ENCODE data around the gene GABRG3.
A peak's percentile ranks its signal among the peaks of the same experiment; 100 is the strongest.

Gene GABRG3

GRCh38 chr15:27433604-27434003 is 462.6 kb downstream of the GABRG3 start:
- no peak for DNase-seq

- DNase-seq, result peak; percentile 24
Measured at GRCh38 chr15:27438403-27439375, 467.7 kb downstream of the GABRG3 start.

DNA sequence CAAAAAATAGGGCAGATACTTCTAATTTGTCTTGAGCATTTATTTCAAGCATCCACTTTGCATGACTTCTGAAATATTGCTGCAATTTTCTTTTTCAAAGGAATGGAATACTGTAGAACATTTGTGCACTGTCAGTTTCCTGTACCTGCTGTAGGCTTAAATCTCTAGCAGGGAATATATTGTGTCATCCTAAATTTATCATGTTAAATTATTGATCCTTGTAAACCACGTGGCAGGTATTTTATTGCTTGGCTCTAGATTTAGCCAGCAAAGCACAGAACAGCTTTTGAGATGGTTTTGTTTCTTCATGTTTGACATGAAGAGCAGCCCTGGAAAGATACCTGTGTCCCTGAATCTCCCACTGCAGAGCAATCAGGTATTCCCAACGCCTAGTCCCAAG is 470.1 kb downstream of the GABRG3 start:
- no peak for DNase-seq

DNA sequence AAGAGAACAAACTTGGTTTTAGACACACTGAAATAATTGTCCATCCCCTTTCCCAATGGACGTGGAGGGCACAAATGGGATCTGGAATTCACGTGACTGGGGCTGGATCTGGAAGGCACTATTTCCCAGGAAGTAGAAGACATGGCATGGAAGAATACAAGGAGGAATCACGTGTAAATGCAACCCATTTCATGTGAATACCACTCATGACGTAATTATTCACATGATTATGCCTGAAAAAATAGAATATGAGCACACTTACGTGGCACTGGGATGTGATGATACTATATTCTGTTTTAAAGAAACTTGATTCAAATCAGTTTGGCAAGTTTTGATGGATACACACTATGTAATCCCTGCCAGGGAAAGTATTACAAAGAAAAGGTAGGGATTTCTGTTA is 477.3 kb downstream of the GABRG3 start:
- DNase-seq, result no peak

- no peak for DNase-seq
Measured at GRCh38 chr15:27448986-27449385, 478.0 kb downstream of the GABRG3 start.

DNA sequence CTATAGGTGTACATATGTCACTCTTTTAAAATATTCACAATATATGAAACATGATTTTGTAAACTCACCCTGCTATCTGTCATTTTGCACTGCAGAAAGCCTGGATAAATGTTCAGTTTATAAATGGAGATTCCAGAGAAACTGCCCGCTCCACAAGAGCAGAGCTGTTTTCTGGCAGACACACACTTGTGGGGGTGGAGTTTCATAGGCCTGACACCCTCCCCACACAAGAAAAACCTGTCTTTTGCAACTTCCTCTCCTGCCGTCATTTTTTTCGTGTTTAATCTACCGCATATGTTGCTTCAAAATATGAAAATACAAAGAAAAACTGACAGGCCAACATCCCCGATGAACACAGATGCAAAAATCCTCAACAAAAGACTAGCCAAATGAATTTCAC is 479.0 kb downstream of the GABRG3 start:
- no peak for DNase-seq

DNA sequence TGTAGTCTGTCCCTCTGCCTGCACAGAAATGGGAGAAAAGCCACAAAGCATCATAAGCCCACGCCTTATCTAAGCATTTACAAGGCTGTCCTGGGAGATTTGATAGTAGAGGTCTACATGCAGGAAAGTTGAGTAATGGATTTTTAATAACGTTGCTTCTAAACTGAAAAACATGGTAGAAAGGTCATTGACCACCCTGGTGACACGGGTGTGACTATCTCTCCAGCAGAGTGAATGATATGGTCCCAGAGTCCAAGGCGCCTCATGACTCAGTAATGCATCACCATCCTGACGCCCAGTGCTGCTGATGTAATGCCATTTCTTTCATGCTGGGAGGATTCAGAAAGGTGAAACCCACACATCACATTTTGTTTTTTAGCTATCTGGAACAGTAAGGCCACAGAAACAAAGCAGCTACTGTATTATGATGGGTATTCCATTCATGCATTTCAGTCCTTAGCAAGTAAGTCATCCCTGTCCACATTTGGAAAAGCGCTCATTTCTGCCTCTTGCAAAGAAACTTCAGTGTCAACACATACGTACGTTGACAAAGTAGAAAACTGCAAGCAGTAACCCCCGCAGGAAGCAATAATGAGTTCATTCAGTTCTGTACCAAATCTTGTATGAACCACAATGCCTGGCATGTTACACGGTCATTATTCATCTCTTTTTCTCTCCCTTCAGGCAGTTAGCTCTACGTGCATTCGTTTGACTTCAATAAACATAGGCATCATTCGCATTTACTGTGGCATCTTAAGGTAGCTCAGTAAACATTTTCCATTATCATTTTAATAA is 483.5 kb downstream of the GABRG3 start:
- DNase-seq, result peak; percentile 24

GRCh38 chr15:27456807-27457206 is 485.8 kb downstream of the GABRG3 start:
- no peak for DNase-seq

GRCh38 chr15:27457766-27458165 is 486.8 kb downstream of the GABRG3 start:
- DNase-seq, result no peak

- no peak for DNase-seq
Measured at GRCh38 chr15:27458345-27459084, 487.5 kb downstream of the GABRG3 start.

DNA sequence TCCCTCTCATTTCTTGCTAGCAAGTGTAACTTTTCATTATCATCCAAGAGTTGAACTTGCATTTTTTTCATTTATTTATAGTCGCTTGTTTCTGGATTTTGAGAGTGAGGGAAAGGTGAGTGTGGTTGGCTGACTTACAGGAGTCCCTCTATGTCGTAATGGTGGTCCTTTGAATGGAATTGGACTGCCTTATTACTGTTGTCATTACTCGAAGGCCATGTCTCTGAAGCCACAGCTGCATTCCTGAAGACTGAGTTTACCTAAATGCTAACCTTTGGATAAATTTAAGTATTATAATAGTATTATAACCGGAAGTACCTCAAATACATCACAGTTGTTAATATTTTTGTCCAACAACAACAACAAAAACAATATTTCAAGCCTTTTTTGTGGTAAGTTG is 488.9 kb downstream of the GABRG3 start:
- no peak for DNase-seq

- DNase-seq, result no peak
Measured at GRCh38 chr15:27461181-27461580, 490.2 kb downstream of the GABRG3 start.

- DNase-seq, result no peak
Measured at GRCh38 chr15:27463525-27464088, 492.6 kb downstream of the GABRG3 start.

DNA sequence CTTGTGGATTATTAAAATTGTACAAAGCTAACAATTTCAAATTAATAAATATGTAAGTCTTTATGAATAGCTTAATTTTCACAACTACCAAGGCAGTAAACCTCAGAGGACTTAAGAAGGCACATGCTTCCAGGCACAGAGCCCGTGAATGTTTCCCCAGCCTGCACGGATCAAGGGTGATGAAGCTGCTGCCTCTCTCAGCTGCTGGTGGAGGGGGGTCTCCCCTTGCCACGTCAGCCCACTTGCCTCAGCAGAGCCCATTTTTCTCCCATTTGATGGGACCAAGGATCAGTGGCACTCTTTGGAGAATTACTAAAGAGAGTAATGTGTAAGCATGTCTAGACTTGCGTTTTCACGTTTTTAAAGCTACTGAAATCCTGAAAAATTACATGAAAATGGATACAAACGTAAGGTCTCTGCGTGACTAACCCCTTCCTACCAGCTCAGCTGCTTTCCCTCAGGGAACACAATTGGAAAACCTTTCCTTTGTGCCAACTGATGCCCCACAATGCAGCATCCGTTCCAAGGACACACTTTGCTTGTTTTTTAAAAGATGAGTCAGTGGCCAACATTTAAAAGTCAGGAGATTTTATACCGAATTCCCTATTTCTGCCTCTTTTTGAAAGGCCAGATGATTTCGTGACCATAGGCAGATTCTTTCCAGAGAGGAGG is 494.1 kb downstream of the GABRG3 start:
- DNase-seq, result no peak

DNA sequence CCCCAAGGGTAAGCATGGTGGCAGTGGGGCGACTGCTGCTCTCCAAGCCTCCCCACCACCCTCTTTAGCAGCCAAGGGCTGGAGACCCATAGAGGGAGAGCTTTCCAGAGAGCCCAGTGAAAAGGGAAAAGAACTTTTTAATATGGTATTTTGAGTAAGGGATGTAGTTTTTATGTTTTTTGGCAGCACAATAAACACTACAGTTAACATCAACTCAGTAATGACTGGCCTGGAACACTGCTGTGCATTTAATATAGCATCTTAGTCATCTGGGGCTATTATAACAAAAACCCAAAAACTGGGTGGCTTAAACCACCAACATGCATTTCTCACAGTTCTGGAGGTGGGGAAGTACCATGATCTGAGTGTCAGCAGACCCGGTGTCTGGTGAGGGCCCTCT is 495.8 kb downstream of the GABRG3 start:
- no peak for DNase-seq

DNA sequence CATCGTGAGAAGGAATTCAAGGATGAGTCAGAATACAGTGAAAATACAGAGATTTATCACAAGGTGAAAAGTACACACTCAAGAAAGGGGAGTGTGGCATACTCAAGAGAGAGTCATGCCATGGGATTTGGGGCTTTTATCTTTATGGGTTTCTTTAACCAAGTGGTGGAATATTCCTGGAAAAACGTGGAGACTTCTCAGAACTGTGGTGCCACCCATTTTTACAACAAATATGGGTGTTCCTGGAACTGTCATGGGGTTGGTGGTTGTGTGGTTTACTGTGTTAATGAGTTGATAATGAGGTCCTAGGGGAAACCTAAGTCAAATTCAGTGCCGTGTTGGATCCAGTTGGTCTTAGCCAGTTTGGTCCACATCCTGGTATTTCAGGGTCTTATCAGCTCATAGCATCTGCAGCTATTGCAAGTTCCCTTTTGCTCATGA is 497.2 kb downstream of the GABRG3 start:
- no peak for DNase-seq

DNA sequence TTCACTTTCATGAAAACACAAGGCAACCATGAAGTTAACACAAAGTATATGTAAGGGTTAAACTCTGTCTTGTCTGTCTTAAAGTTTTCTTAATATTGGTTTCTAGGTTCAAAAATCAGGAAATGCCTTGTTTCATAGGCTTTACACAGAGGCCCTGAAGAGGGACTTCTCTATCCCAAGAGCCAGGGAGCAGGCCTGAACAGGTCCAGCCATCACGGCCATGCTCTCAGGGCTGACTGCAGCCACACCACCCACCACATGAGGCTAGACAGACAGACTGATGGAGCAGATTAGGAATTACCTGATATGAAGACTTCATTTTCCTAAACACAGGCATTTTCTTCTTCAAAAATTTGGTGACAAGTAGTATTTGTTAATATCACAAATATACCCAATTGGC is 502.9 kb downstream of the GABRG3 start:
- DNase-seq, result no peak

- DNase-seq, result no peak
Measured at GRCh38 chr15:27475395-27475794, 504.4 kb downstream of the GABRG3 start.

- peak; percentile 86 for DNase-seq
Measured at GRCh38 chr15:27479296-27480140, 508.5 kb downstream of the GABRG3 start.

- DNase-seq, result no peak
Measured at GRCh38 chr15:27480141-27480530, 509.2 kb downstream of the GABRG3 start.

GRCh38 chr15:27480642-27481041 is 509.7 kb downstream of the GABRG3 start:
- DNase-seq, result no peak

Data from DMS79 (cell line).